ENCODE results near the gene SLC38A1. TPM values are rescaled to one million over a fixed set of nuclear protein-coding genes. Genes with fewer than 3 reads are reported as not detected.
A peak's percentile ranks its signal among the peaks of the same experiment; 100 is the strongest.

SLC38A1 gene
- total RNA-seq, result 10 to 100 TPM; 30.8 to 66.2 TPM
- 1 to 10 TPM; 4.2 to 4.5 TPM for polyA plus RNA-seq
- long read RNA-seq, donor 1, full-length matches to known transcripts, result 47 of 91 reads
- long read RNA-seq, donor 1, partial matches to known transcripts, result 17 of 91 reads
- long read RNA-seq, donor 1, other reads (novel, unspliced or antisense), result 27 of 91 reads
- long read RNA-seq, donor 2, full-length matches to known transcripts, result 2 of 13 reads
- long read RNA-seq, donor 2, partial matches to known transcripts, result 2 of 13 reads
- long read RNA-seq, donor 2, other reads (novel, unspliced or antisense), result 9 of 13 reads

GRCh38 chr12:46268583-46269428, at the start of gene SLC38A1:
TSS of gene SLC38A1 (minus strand) at chr12:46269043. CDS start at chr12:46239800, 29,243 bp downstream.
- peak within 1 kb of the TSS in 1 of 2 donors; percentile 2 for H3K27ac ChIP-seq (ENCODE audit: low read depth in 1 of 2, low read length in 2 of 2)
- DNase-seq, result peak; percentile 89 to 94
- WGBS, 2 donors, result 1% methylated on average over 70 to 73 of the region's 73 CpGs
- intact Hi-C loops (cut with DNase I), result loop anchor here in 1 of 2 donors (5.0 kb wide), 2 partner anchors 47 to 107 kb away; no protein-coding TSS in a partner anchor
- no peaks in the 10 kb centered on the region for H3K27me3 ChIP-seq (ENCODE audit: control insufficient read depth in 1 of 2, insufficient read depth in 2 of 2, low read length in 1 of 2)
- H3K9me3 ChIP-seq (ENCODE audit: control insufficient read depth, low read length), result no peaks in the 10 kb centered on the region
- H3K4me1 ChIP-seq (ENCODE audit: control insufficient read depth in 1 of 2, insufficient read depth in 2 of 2, low read length in 2 of 2), result no peaks in the 10 kb centered on the region
- H3K36me3 ChIP-seq (ENCODE audit: control insufficient read depth in 1 of 2, insufficient read depth in 2 of 2, low read length in 1 of 2), result no peaks in the 10 kb centered on the region
- peak within 1 kb of the TSS; percentile 16 to 58 for H3K4me3 ChIP-seq (ENCODE audit: low read length in 2 of 2)
- ATAC-seq (ENCODE audit: low FRiP score), result peak; percentile 89

- Histone ChIP-seq H3K9me3 (ENCODE audit: control insufficient read depth, low read length) (no peaks in the 10 kb centered on the region), H3K4me1 (ENCODE audit: control insufficient read depth in 1 of 2, insufficient read depth in 2 of 2, low read length in 2 of 2) (no peaks in the 10 kb centered on the region), H3K27me3 (ENCODE audit: control insufficient read depth in 1 of 2, insufficient read depth in 2 of 2, low read length in 1 of 2) (no peaks in the 10 kb centered on the region), H3K27ac (ENCODE audit: low read depth in 1 of 2, low read length in 2 of 2) (no peak overlapping the region), H3K36me3 (ENCODE audit: control insufficient read depth in 1 of 2, insufficient read depth in 2 of 2, low read length in 1 of 2) (no peaks in the 10 kb centered on the region), H3K4me3 (ENCODE audit: low read length in 2 of 2) (no peak overlapping the region)
- DNase-seq (no peak), ATAC-seq (ENCODE audit: low FRiP score) (no peak)
- intact Hi-C loops (cut with DNase I), result no loop called here
- WGBS, 2 donors, result 69 to 75% methylated on average over 5 of the region's 5 CpGs
Observed at GRCh38 chr12:46318037-46318436, 49.2 kb upstream of the SLC38A1 start.

GRCh38 chr12:46304070-46304469, 35.2 kb upstream of the SLC38A1 start:
- Histone ChIP-seq H3K27me3 (ENCODE audit: control insufficient read depth in 1 of 2, insufficient read depth in 2 of 2, low read length in 1 of 2) (no peaks in the 10 kb centered on the region), H3K4me3 (ENCODE audit: low read length in 2 of 2) (no peak overlapping the region), H3K4me1 (ENCODE audit: control insufficient read depth in 1 of 2, insufficient read depth in 2 of 2, low read length in 2 of 2) (no peaks in the 10 kb centered on the region), H3K36me3 (ENCODE audit: control insufficient read depth in 1 of 2, insufficient read depth in 2 of 2, low read length in 1 of 2) (no peaks in the 10 kb centered on the region), H3K9me3 (ENCODE audit: control insufficient read depth, low read length) (no peaks in the 10 kb centered on the region), H3K27ac (ENCODE audit: low read depth in 1 of 2, low read length in 2 of 2) (no peak overlapping the region)
- intact Hi-C loops (cut with DNase I), result no loop called here
- WGBS, 2 donors, result 23 to 28% methylated on average over 3 of the region's 3 CpGs
- DNase-seq (no peak), ATAC-seq (ENCODE audit: low FRiP score) (no peak)

- Histone ChIP-seq H3K27ac (ENCODE audit: low read depth in 1 of 2, low read length in 2 of 2) (no peak overlapping the region), H3K27me3 (ENCODE audit: control insufficient read depth in 1 of 2, insufficient read depth in 2 of 2, low read length in 1 of 2) (no peaks in the 10 kb centered on the region), H3K36me3 (ENCODE audit: control insufficient read depth in 1 of 2, insufficient read depth in 2 of 2, low read length in 1 of 2) (no peaks in the 10 kb centered on the region), H3K4me3 (ENCODE audit: low read length in 2 of 2) (no peak overlapping the region), H3K4me1 (ENCODE audit: control insufficient read depth in 1 of 2, insufficient read depth in 2 of 2, low read length in 2 of 2) (no peaks in the 10 kb centered on the region), H3K9me3 (ENCODE audit: control insufficient read depth, low read length) (no peaks in the 10 kb centered on the region)
- intact Hi-C loops (cut with DNase I), result no loop called here
- 93 to 95% methylated on average over 5 of the region's 5 CpGs for WGBS, 2 donors
- DNase-seq, result no peak
- ATAC-seq (ENCODE audit: low FRiP score), result no peak
Observed at GRCh38 chr12:46303039-46303666, 34.3 kb upstream of the SLC38A1 start.

- Histone ChIP-seq H3K27me3 (ENCODE audit: control insufficient read depth in 1 of 2, insufficient read depth in 2 of 2, low read length in 1 of 2) (no peaks in the 10 kb centered on the region), H3K4me1 (ENCODE audit: control insufficient read depth in 1 of 2, insufficient read depth in 2 of 2, low read length in 2 of 2) (no peaks in the 10 kb centered on the region), H3K4me3 (ENCODE audit: low read length in 2 of 2) (no peak overlapping the region), H3K27ac (ENCODE audit: low read depth in 1 of 2, low read length in 2 of 2) (no peak overlapping the region), H3K9me3 (ENCODE audit: control insufficient read depth, low read length) (no peaks in the 10 kb centered on the region), H3K36me3 (ENCODE audit: control insufficient read depth in 1 of 2, insufficient read depth in 2 of 2, low read length in 1 of 2) (no peaks in the 10 kb centered on the region)
- 90 to 91% methylated on average over 3 of the region's 3 CpGs for WGBS, 2 donors
- intact Hi-C loops (cut with DNase I), result no loop called here
- DNase-seq, result no peak
- ATAC-seq (ENCODE audit: low FRiP score), result no peak
Observed at GRCh38 chr12:46300910-46301309, 32.1 kb upstream of the SLC38A1 start.

- Histone ChIP-seq H3K27me3 (ENCODE audit: control insufficient read depth in 1 of 2, insufficient read depth in 2 of 2, low read length in 1 of 2) (no peaks in the 10 kb centered on the region), H3K4me1 (ENCODE audit: control insufficient read depth in 1 of 2, insufficient read depth in 2 of 2, low read length in 2 of 2) (no peaks in the 10 kb centered on the region), H3K9me3 (ENCODE audit: control insufficient read depth, low read length) (no peaks in the 10 kb centered on the region), H3K27ac (ENCODE audit: low read depth in 1 of 2, low read length in 2 of 2) (no peak overlapping the region), H3K36me3 (ENCODE audit: control insufficient read depth in 1 of 2, insufficient read depth in 2 of 2, low read length in 1 of 2) (no peaks in the 10 kb centered on the region), H3K4me3 (ENCODE audit: low read length in 2 of 2) (no peak overlapping the region)
- DNase-seq (no peak), ATAC-seq (ENCODE audit: low FRiP score) (no peak)
- intact Hi-C loops (cut with DNase I), result loop anchor here in 1 of 2 donors (10.0 kb wide), 1 partner anchor 365 kb away; no protein-coding TSS in a partner anchor
Observed at GRCh38 chr12:46299851-46300250, 31.0 kb upstream of the SLC38A1 start.

- no peaks in the 10 kb centered on the region for H3K9me3 ChIP-seq (ENCODE audit: control insufficient read depth, low read length)
- no peak overlapping the region for H3K27ac ChIP-seq (ENCODE audit: low read depth in 1 of 2, low read length in 2 of 2)
- H3K4me3 ChIP-seq (ENCODE audit: low read length in 2 of 2), result no peak overlapping the region
- ATAC-seq (ENCODE audit: low FRiP score) (no peak), DNase-seq (no peak)
- intact Hi-C loops (cut with DNase I), result loop anchor here in 1 of 2 donors (10.0 kb wide), 1 partner anchor 367 kb away; no protein-coding TSS in a partner anchor
- no peaks in the 10 kb centered on the region for H3K27me3 ChIP-seq (ENCODE audit: control insufficient read depth in 1 of 2, insufficient read depth in 2 of 2, low read length in 1 of 2)
- WGBS, 2 donors, result 83% methylated on average over 2 of the region's 2 CpGs
- H3K4me1 ChIP-seq (ENCODE audit: control insufficient read depth in 1 of 2, insufficient read depth in 2 of 2, low read length in 2 of 2), result no peaks in the 10 kb centered on the region
- no peaks in the 10 kb centered on the region for H3K36me3 ChIP-seq (ENCODE audit: control insufficient read depth in 1 of 2, insufficient read depth in 2 of 2, low read length in 1 of 2)
Observed at GRCh38 chr12:46298261-46298660, 29.4 kb upstream of the SLC38A1 start.

- Histone ChIP-seq H3K27ac (ENCODE audit: low read depth in 1 of 2, low read length in 2 of 2) (no peak overlapping the region), H3K36me3 (ENCODE audit: control insufficient read depth in 1 of 2, insufficient read depth in 2 of 2, low read length in 1 of 2) (no peaks in the 10 kb centered on the region), H3K4me1 (ENCODE audit: control insufficient read depth in 1 of 2, insufficient read depth in 2 of 2, low read length in 2 of 2) (no peaks in the 10 kb centered on the region), H3K4me3 (ENCODE audit: low read length in 2 of 2) (no peak overlapping the region), H3K9me3 (ENCODE audit: control insufficient read depth, low read length) (no peaks in the 10 kb centered on the region), H3K27me3 (ENCODE audit: control insufficient read depth in 1 of 2, insufficient read depth in 2 of 2, low read length in 1 of 2) (no peaks in the 10 kb centered on the region)
- intact Hi-C loops (cut with DNase I), result loop anchor here in 1 of 2 donors (10.0 kb wide), 1 partner anchor 368 kb away; no protein-coding TSS in a partner anchor
- no peak for DNase-seq
- no peak for ATAC-seq (ENCODE audit: low FRiP score)
- WGBS, 2 donors, result 83 to 86% methylated on average over 4 of the region's 4 CpGs
Observed at GRCh38 chr12:46296822-46297221, 28.0 kb upstream of the SLC38A1 start.
